A549 (cell line): ENCODE measurements around the gene ACADVL. TPM values are rescaled to one million over a fixed set of nuclear protein-coding genes. Genes with fewer than 3 reads are reported as not detected.

Experiments used
- ATAC-seq, 2 experiments: fragments of 200-7000 bp in 1 of 2; fragments of >200 bp in 1 of 2; cut with Nextera tagmentation in 1 of 2; cut with Tn5 transposase in 1 of 2; 3 replicates each; pipeline versions ENCODE4 v1.8.0 to v1.9.1; 2018 to 2020; ENCODE audit warnings: mild to moderate bottlenecking in 1 of 2, moderate library complexity in 1 of 2
- CTCF ChIA-PET: fragments of 300-600 bp; sonication (Branson Sonifier 250); formaldehyde crosslinking; extraction: SDS; loops from one replicate; lab custom pipeline; 2021; ENCODE audit warnings: antibody characterized with exemption, inconsistent platforms; lab: Yijun Ruan, JAX
- POLR2A ChIA-PET: fragments of 350-600 bp; formaldehyde crosslinking; extraction: SDS; loops from one replicate; lab custom pipeline; 2021; ENCODE audit warnings: antibody characterized with exemption, inconsistent platforms; lab: Yijun Ruan, JAX
- DNase-seq, 2 experiments: peaks; one replicate each; pipeline versions ENCODE4 v3.0.0 to v3.0.0-alpha.2; 2011 to 2016; ENCODE audit warnings: low read depth in 1 of 2, low spot score in 1 of 2
- FAIRE-seq: peaks from 2 replicates; lab custom pipeline; 2011; peaks lifted over from hg19 to GRCh38; lab: Jason Lieb, UNC
- H3K27ac ChIP-seq, 2 experiments: fragments of >200 bp; sonication (Bioruptor Twin); formaldehyde crosslinking; 3 replicates each; pipeline ENCODE4 v1.5.1; 2016 to 2017
- H3K4me1 ChIP-seq: fragments of >200 bp; sonication (Bioruptor Twin); formaldehyde crosslinking; 3 replicates; pipeline ENCODE4 v1.6.1; 2016
- H3K4me2 ChIP-seq: fragments of >200 bp; sonication (Bioruptor Twin); formaldehyde crosslinking; 3 replicates; pipeline ENCODE4 v1.6.1; 2016
- H3K4me3 ChIP-seq: fragments of >200 bp; sonication (Bioruptor Twin); formaldehyde crosslinking; 3 replicates; pipeline ENCODE4 v1.5.1; 2016
- H3K9me3 ChIP-seq: fragments of >200 bp; sonication (Bioruptor Twin); formaldehyde crosslinking; 3 replicates; pipeline ENCODE4 v1.6.1; 2016
- ATOH8 ChIP-seq: fragments of 250-450 bp; sonication (Bioruptor Pico); IDR thresholded peaks from 2 replicates; pipeline ENCODE4 v1.5.0; 2020; ENCODE audit warnings: low read depth, mild to moderate bottlenecking, moderate library complexity
- BHLHE40 ChIP-seq: IDR thresholded peaks from 2 replicates; pipeline ENCODE4 v1.6.1; 2012; ENCODE audit warnings: low read depth, low read length, inconsistent platforms
- CBX8 ChIP-seq: fragments of 200-600 bp; sonication (generic); IDR thresholded peaks from 2 replicates; pipeline ENCODE4 v1.6.1; 2016
- CEBPB ChIP-seq, 2 experiments: fragments of >200 bp in 1 of 2; sonication (Bioruptor Twin) in 1 of 2; formaldehyde crosslinking in 1 of 2; IDR thresholded peaks; 2 replicates each; pipeline ENCODE4 v1.6.1; 2012 to 2016
- CHD2 ChIP-seq: fragments of 150-350 bp; IDR thresholded peaks from 2 replicates; pipeline ENCODE4 v1.6.1; 2014; ENCODE audit warnings: low read length; ENCODE audit not compliant: partially characterized antibody
- EP300 ChIP-seq, 2 experiments: fragments of >200 bp; sonication (Bioruptor Twin); formaldehyde crosslinking; IDR thresholded peaks; 2 replicates in 1 of 2; 3 replicates in 1 of 2; pipeline ENCODE4 v1.6.1; 2016 to 2017
- ESRRA ChIP-seq: fragments of 150-350 bp; IDR thresholded peaks from 2 replicates; pipeline ENCODE4 v1.6.1; 2014; ENCODE audit warnings: mild to moderate bottlenecking, low read length, borderline replicate concordance
- FOSL2 ChIP-seq, 2 experiments: fragments of 450-650 bp in 1 of 2; fragments of >200 bp in 1 of 2; sonication (Bioruptor Twin) in 1 of 2; formaldehyde crosslinking; IDR thresholded peaks; 2 replicates each; pipeline versions ENCODE4 v1.5.0 to v1.6.1; 2016 to 2020; ENCODE audit warnings: mild to moderate bottlenecking in 1 of 2, moderate library complexity in 1 of 2
- HES2 ChIP-seq: fragments of >200 bp; sonication (Bioruptor Twin); formaldehyde crosslinking; IDR thresholded peaks from 2 replicates; pipeline ENCODE4 v1.6.1; 2016
- HEYL ChIP-seq: fragments of 250-450 bp; sonication (Bioruptor Pico); IDR thresholded peaks from 2 replicates; pipeline ENCODE4 v1.8.0; 2021; ENCODE audit warnings: mild to moderate bottlenecking, moderate library complexity
- JUN ChIP-seq, 2 experiments: fragments of >200 bp; sonication (Bioruptor Twin); formaldehyde crosslinking; IDR thresholded peaks; 2 replicates in 1 of 2; 3 replicates in 1 of 2; pipeline ENCODE4 v1.6.1; 2016 to 2017
- KDM1A ChIP-seq: fragments of 200-600 bp; sonication (generic); IDR thresholded peaks from 2 replicates; pipeline ENCODE4 v1.6.1; 2016; ENCODE audit warnings: low read depth, mild to moderate bottlenecking
- MAZ ChIP-seq: fragments of 150-350 bp; IDR thresholded peaks from 2 replicates; pipeline ENCODE4 v1.6.1; 2014; ENCODE audit warnings: antibody characterized with exemption, low read depth, low read length, borderline replicate concordance
- MYC ChIP-seq: IDR thresholded peaks from 2 replicates; pipeline ENCODE4 v1.6.1; 2012; ENCODE audit warnings: mild to moderate bottlenecking, inconsistent platforms, low read length, improper control_type of control experiment, borderline replicate concordance
- NFE2L2 ChIP-seq: fragments of 150-350 bp; conservative IDR thresholded peaks from 2 replicates; pipeline ENCODE4 v1.6.1; 2014; ENCODE audit warnings: low read length
- NR3C1 ChIP-seq: fragments of >200 bp; sonication (Bioruptor Twin); formaldehyde crosslinking; IDR thresholded peaks from 3 replicates; pipeline ENCODE4 v1.6.1; 2017
- POLR2AphosphoS2 ChIP-seq: conservative IDR thresholded peaks from 2 replicates; pipeline ENCODE4 v1.6.1; 2012; ENCODE audit warnings: low read length, improper control_type of control experiment, inconsistent platforms
- RCOR1 ChIP-seq: fragments of 150-350 bp; IDR thresholded peaks from 2 replicates; pipeline ENCODE4 v1.6.1; 2014; ENCODE audit warnings: antibody characterized with exemption, low read length, low read depth
- SMC3 ChIP-seq: fragments of >200 bp; sonication (Bioruptor Twin); formaldehyde crosslinking; IDR thresholded peaks from 3 replicates; pipeline ENCODE4 v1.6.1; 2018; ENCODE audit warnings: inconsistent platforms
- TFCP2L1 ChIP-seq: fragments of 250-450 bp; sonication (Bioruptor Pico); IDR thresholded peaks from 2 replicates; pipeline ENCODE4 v1.5.0; 2021; ENCODE audit warnings: mild to moderate bottlenecking
- ZC3H11A ChIP-seq: fragments of 450-650 bp; IDR thresholded peaks from 2 replicates; pipeline ENCODE4 v1.6.1; 2014; ENCODE audit warnings: antibody characterized with exemption, mild to moderate bottlenecking
- ZNF302 ChIP-seq: fragments of 250-450 bp; sonication (Bioruptor Pico); IDR thresholded peaks from 2 replicates; pipeline ENCODE4 v1.9.0; 2021; ENCODE audit warnings: inconsistent platforms, mild to moderate bottlenecking, moderate library complexity
- ZSCAN20 ChIP-seq: fragments of 250-450 bp; sonication (Bioruptor Pico); IDR thresholded peaks from 2 replicates; pipeline ENCODE4 v1.8.0; 2022; ENCODE audit warnings: mild to moderate bottlenecking, moderate library complexity
- WGBS: methylation state at CpG from one replicate; pipeline ENCODE4 v1.1.6; 2017; ENCODE audit errors: missing lambda C conversion rate; 5-methylcytosine and 5-hydroxymethylcytosine counted together
- polyA plus RNA-seq, 4 experiments: library from polyadenylated mRNA; depleted of rRNA in 3 of 4; stranded (reverse); fragments of >200 nt; fragmentation: RNase III in 1 of 4; extraction: RNeasy Plus Mini Kit Qiagen cat#74134 plus additional on column Dnase treatment in 1 of 4; gene quantifications; 2 replicates in 3 of 4; 3 replicates in 1 of 4; pipeline ENCODE4 v1.2.3, GENCODE V29; 2011 to 2017
- TF ChIP-seq, protein P1 (sequence below): fragments of >200 bp; sonication (Bioruptor Twin); formaldehyde crosslinking; IDR thresholded peaks from 3 replicates; pipeline ENCODE4 v1.5.1; 2016
- TF ChIP-seq, protein P2 (sequence below): fragments of 200-600 bp; sonication (generic); IDR thresholded peaks from 2 replicates; pipeline ENCODE4 v1.6.1; 2016; ENCODE audit warnings: antibody characterized with exemption, mild to moderate bottlenecking, moderate library complexity
- TF ChIP-seq, protein P3 (sequence below): fragments of 450-650 bp; IDR thresholded peaks from 2 replicates; pipeline ENCODE4 v1.6.1; 2014; ENCODE audit warnings: antibody characterized with exemption
- TF ChIP-seq, protein P4 (sequence below): IDR thresholded peaks from 2 replicates; pipeline ENCODE4 v1.6.1; 2012
- TF ChIP-seq, protein P5 (sequence below): IDR thresholded peaks from 2 replicates; pipeline ENCODE4 v1.6.1; 2012; ENCODE audit warnings: low read depth, borderline replicate concordance

The ACADVL gene
- polyA plus RNA-seq, 2 of the 4 experiments (the other 2 are of a cell fraction), result 238 to 425 TPM

GRCh38 chr17:7211491-7212273, 8.1 kb upstream of the ACADVL start:
- no peak overlapping the region for H3K4me2 ChIP-seq
- H3K4me3 ChIP-seq, result no peak overlapping the region
- no peak for FAIRE-seq

DNA sequence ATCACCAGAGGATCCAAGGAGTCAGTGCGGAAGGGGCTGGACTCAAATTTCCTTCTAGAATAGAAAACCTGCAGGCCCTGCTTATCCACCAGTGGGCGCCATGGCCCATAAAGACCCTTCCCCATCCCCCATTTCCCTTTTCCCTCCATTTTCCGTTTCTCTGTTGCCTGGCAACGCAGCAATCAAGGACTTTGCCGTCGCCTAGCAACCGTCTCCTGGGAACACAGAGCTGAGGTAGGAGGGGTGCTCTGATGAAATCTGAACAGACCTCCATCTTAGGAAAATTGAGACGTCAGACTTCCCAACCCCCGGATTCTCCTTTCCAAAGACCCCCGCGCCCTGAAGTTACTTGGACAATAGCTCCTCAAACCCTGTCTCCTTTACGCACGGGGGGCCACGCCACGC, 5.8 kb upstream of the ACADVL start:
- H3K4me1 ChIP-seq, result peaks cover 37% of the 10 kb centered on the region
- peak overlapping the region; percentile 47 for H3K4me3 ChIP-seq
- peak overlapping the region; percentile 96 for H3K4me2 ChIP-seq
- WGBS, result 11% methylated on average over 15 of the region's 15 CpGs
- H3K9me3 ChIP-seq, result no peaks in the 10 kb centered on the region
- peak; percentile 94 to 96 for DNase-seq
- ChIA-PET POLR2A (interaction anchor here (0.9 kb wide), 1 partner anchor 43 kb away, joined by 3 read pairs; no protein-coding TSS in a partner anchor), CTCF (interaction anchor here (0.7 to 3.7 kb wide), 18 partner anchors 10 to 169 kb away, joined by 3 to 24 read pairs (median 4); partner anchors contain the start of genes DVL2, PHF23 and SLC16A11)
- ATAC-seq, result peak; percentile 11 to 16; a peak in 4 of 6 replicates
- FAIRE-seq, result peak; percentile 63
- peak overlapping the region; percentile 12 to 79; a peak in 4 of 6 replicates for H3K27ac ChIP-seq
- TF ChIP-seq BHLHE40 (no peak), MAZ (no peak), ZNF302 (CRISPR knock-in tag) (no peak), POLR2AphosphoS2 (no peak), HEYL (CRISPR knock-in tag) (no peak), ATOH8 (CRISPR knock-in tag) (no peak), NR3C1 (no peak), ESRRA (no peak), ZC3H11A (no peak), HES2 (no peak), KDM1A (no peak), ZSCAN20 (CRISPR knock-in tag) (no peak), RCOR1 (no peak), TFCP2L1 (CRISPR knock-in tag) (peak; percentile 72), NFE2L2 (no peak), SMC3 (peak; percentile 39), MYC (no peak), JUN (IDR thresholded peaks at IDR 0.05) (no peak), CHD2 (peak; percentile 62), CEBPB (IDR thresholded peaks at IDR 0.05) (no peak), FOSL2 (IDR thresholded peaks at IDR 0.05) (no peak), FOSL2 (CRISPR knock-in tag; IDR thresholded peaks at IDR 0.05) (0 out of 2 replicates have a peak, but pooled peaks have one; percentile 4)
- TF ChIP-seq, protein P1, sequence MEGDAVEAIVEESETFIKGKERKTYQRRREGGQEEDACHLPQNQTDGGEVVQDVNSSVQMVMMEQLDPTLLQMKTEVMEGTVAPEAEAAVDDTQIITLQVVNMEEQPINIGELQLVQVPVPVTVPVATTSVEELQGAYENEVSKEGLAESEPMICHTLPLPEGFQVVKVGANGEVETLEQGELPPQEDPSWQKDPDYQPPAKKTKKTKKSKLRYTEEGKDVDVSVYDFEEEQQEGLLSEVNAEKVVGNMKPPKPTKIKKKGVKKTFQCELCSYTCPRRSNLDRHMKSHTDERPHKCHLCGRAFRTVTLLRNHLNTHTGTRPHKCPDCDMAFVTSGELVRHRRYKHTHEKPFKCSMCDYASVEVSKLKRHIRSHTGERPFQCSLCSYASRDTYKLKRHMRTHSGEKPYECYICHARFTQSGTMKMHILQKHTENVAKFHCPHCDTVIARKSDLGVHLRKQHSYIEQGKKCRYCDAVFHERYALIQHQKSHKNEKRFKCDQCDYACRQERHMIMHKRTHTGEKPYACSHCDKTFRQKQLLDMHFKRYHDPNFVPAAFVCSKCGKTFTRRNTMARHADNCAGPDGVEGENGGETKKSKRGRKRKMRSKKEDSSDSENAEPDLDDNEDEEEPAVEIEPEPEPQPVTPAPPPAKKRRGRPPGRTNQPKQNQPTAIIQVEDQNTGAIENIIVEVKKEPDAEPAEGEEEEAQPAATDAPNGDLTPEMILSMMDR, result peak; percentile 64
- TF ChIP-seq, protein P2, sequence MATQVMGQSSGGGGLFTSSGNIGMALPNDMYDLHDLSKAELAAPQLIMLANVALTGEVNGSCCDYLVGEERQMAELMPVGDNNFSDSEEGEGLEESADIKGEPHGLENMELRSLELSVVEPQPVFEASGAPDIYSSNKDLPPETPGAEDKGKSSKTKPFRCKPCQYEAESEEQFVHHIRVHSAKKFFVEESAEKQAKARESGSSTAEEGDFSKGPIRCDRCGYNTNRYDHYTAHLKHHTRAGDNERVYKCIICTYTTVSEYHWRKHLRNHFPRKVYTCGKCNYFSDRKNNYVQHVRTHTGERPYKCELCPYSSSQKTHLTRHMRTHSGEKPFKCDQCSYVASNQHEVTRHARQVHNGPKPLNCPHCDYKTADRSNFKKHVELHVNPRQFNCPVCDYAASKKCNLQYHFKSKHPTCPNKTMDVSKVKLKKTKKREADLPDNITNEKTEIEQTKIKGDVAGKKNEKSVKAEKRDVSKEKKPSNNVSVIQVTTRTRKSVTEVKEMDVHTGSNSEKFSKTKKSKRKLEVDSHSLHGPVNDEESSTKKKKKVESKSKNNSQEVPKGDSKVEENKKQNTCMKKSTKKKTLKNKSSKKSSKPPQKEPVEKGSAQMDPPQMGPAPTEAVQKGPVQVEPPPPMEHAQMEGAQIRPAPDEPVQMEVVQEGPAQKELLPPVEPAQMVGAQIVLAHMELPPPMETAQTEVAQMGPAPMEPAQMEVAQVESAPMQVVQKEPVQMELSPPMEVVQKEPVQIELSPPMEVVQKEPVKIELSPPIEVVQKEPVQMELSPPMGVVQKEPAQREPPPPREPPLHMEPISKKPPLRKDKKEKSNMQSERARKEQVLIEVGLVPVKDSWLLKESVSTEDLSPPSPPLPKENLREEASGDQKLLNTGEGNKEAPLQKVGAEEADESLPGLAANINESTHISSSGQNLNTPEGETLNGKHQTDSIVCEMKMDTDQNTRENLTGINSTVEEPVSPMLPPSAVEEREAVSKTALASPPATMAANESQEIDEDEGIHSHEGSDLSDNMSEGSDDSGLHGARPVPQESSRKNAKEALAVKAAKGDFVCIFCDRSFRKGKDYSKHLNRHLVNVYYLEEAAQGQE, result no peak
- TF ChIP-seq, protein P3, sequence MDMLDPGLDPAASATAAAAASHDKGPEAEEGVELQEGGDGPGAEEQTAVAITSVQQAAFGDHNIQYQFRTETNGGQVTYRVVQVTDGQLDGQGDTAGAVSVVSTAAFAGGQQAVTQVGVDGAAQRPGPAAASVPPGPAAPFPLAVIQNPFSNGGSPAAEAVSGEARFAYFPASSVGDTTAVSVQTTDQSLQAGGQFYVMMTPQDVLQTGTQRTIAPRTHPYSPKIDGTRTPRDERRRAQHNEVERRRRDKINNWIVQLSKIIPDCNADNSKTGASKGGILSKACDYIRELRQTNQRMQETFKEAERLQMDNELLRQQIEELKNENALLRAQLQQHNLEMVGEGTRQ, result no peak
- TF ChIP-seq, protein P4, sequence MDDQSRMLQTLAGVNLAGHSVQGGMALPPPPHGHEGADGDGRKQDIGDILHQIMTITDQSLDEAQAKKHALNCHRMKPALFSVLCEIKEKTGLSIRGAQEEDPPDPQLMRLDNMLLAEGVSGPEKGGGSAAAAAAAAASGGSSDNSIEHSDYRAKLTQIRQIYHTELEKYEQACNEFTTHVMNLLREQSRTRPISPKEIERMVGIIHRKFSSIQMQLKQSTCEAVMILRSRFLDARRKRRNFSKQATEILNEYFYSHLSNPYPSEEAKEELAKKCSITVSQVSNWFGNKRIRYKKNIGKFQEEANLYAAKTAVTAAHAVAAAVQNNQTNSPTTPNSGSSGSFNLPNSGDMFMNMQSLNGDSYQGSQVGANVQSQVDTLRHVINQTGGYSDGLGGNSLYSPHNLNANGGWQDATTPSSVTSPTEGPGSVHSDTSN, result no peak
- TF ChIP-seq, protein P5, sequence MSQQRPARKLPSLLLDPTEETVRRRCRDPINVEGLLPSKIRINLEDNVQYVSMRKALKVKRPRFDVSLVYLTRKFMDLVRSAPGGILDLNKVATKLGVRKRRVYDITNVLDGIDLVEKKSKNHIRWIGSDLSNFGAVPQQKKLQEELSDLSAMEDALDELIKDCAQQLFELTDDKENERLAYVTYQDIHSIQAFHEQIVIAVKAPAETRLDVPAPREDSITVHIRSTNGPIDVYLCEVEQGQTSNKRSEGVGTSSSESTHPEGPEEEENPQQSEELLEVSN, result no peak

More at GRCh38 chr17:7211491-7212273, 8.1 kb upstream of the ACADVL start:
- H3K4me1 ChIP-seq, result peaks cover 22% of the 10 kb centered on the region
- no peak for ATAC-seq
- TF ChIP-seq CBX8 (no peak), FOSL2 (IDR thresholded peaks at IDR 0.05) (no peak), FOSL2 (CRISPR knock-in tag; IDR thresholded peaks at IDR 0.05) (no peak), EP300 (IDR thresholded peaks at IDR 0.05) (no peak)
- POLR2A ChIA-PET, result no interaction called here
- CTCF ChIA-PET, result no interaction called here
- H3K27ac ChIP-seq, result no peak overlapping the region
- no peaks in the 10 kb centered on the region for H3K9me3 ChIP-seq
- WGBS, result 81% methylated on average over 28 of the region's 37 CpGs
- no peak for DNase-seq
